Tibial nerve (tissue), 4 donors: ENCODE measurements around the gene GAK.

Source experiments
- CTCF ChIP-seq, 5 experiments: fragments of 200-600 bp in 3 of 5; fragments of 450-650 bp in 2 of 5; sonication (generic) in 3 of 5; IDR thresholded peaks; one replicate each; pipeline ENCODE4 v1.5.1; 2016 to 2019; ENCODE audit warnings: antibody characterized with exemption in 5 of 5, mild to moderate bottlenecking in 3 of 5, moderate library complexity in 2 of 5
- EP300 ChIP-seq, 2 donors: sonication (generic); formaldehyde crosslinking; IDR thresholded peaks; one replicate each; pipeline ENCODE4 v1.6.1; 2017; ENCODE audit warnings: antibody characterized with exemption in 2 of 2, mild to moderate bottlenecking in 1 of 2
- POLR2A ChIP-seq, 2 donors: fragments of 450-650 bp; IDR thresholded peaks; one replicate each; pipeline ENCODE4 v1.6.1; 2017; ENCODE audit warnings: antibody characterized with exemption in 2 of 2, mild to moderate bottlenecking in 2 of 2, moderate library complexity in 2 of 2

- TF ChIP-seq CTCF (IDR thresholded peaks at IDR 0.05): no peak
- no peak for TF ChIP-seq POLR2A (IDR thresholded peaks at IDR 0.05)
- TF ChIP-seq EP300 (IDR thresholded peaks at IDR 0.05): no peak
Measured at GRCh38 chr4:823761-824460, 108.2 kb downstream of the GAK start.
